ENCODE measurements around the gene CWC27.

The CWC27 gene

DNA sequence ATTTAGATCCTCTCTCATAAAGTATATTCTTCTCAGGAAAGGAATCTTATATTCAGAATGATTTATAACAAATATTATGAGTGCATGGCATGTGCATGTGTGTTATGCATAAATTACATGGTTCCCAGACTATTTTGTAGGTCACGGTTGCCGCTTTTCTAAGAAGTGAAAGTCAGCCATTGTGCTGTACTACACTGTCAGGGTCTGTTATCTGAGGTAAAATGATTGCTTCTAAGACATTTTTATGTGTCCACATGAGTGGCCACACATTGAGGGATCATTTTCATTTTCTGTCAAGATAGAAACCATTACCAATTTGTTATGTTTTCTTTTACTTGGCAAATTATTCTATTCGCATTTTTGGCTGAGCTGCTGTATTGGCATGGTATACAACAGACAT lies 210.8 kb downstream of the CWC27 start:
- DNase-seq (ENCODE audit: low spot score): no peak

DNA sequence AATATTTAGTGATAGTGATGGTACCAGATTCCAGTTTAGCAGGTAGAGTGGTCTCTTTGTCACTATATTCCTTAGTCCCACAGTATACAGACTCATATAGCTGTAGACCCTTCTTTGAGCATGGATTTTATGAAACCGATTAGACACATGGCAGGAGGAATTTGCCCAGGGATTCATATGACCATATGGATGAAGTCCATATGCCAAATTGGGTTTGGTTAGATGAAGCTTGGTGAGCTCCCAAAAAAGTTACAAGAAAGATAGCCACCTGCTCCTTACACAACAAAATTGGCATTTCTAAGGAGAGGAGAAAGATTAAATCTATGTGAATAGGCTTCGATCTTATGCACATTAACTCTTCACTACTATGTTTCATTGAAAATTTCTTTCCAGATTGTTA lies 211.4 kb downstream of the CWC27 start:
- no peak for DNase-seq (ENCODE audit: low spot score)

GRCh38 chr5:64987768-64988167 lies 219.0 kb downstream of the CWC27 start:
- DNase-seq (ENCODE audit: low spot score): no peak

DNA sequence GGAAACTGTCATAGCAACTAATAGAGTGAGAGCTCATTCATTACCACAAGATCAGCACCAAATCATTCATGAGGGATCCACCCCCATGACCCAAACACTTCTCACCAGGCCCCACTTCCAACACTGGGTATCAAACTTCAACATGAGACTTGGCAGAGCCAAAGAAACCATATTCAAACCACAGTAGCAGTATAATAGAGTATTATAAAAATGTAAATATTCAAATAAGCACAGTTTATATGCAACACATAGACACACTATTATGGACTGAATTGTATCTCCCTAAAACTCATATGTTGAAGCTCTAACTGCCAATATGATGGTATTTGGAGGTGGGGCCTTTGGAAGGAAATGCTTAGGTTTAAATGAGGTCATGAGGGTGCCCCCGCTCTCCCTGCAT lies 240.5 kb downstream of the CWC27 start:
- no peak for DNase-seq (ENCODE audit: low spot score)

DNA sequence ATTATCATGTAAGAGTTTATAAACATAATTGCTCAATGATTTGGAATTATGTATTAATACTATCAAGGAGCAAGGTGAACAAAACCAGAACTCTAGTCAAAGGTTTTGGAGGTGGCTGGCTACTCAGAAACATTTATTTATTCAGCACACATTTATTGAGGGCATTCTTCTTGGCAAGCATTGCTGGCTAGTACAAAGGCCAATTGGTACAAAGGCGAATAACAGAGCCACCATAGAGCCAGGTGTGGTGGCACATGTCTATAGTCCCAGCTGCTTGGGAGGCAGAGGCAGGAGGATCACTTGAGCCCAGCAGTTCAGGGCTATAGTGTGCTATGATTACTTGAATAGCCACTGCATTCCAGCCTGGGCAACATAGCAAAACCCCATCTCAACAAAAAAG lies 242.1 kb downstream of the CWC27 start:
- DNase-seq (ENCODE audit: low spot score): no peak

GRCh38 chr5:65012301-65012892 lies 243.7 kb downstream of the CWC27 start:
- no peak for DNase-seq (ENCODE audit: low spot score)

DNA sequence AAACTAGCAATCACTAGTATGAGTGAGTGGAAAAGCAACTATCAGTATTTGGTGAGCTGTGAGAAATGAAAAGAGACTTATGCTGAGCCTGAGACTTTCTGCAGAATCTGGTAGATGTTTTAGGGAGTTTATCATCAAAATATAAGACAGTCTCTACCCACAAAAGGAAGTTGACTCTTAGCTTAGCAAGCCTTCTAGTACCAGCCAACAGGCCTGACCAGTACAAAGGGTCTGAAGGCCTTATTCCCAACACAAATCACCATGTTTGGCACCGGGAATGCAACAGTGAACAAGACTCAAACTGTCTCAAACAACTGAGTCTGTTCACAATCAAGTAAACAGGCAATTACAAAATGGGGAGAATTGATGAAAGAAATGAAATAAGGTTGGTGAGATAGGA lies 244.4 kb downstream of the CWC27 start:
- DNase-seq (ENCODE audit: low spot score): no peak

GRCh38 chr5:65014769-65015168 lies 246.0 kb downstream of the CWC27 start:
- DNase-seq (ENCODE audit: low spot score): no peak

- DNase-seq (ENCODE audit: low spot score): no peak
Measured at GRCh38 chr5:65015767-65016166, 247.0 kb downstream of the CWC27 start.

- no peak for DNase-seq (ENCODE audit: low spot score)
Measured at GRCh38 chr5:65017636-65018035, 248.9 kb downstream of the CWC27 start.

DNA sequence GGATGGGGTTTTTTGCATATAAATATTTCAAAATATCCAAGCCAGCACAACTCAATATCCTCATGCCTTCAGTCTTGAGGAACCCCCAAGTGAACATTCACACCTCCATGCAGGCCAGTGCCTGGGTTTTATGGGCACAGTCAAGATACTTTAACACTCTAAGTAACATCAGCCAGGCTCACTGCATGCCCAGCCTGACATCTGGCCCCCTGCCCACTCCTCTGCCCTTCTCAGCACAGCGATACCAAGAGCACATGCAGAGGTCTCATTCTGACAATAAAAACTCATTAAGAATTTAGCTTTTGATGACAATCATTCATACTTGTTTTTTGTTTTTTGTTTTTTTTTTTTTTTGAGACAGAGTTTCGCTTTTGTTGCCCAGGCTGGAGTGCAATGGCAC lies 250.0 kb downstream of the CWC27 start:
- no peak for DNase-seq (ENCODE audit: low spot score)

- no peak for DNase-seq (ENCODE audit: low spot score)
Measured at GRCh38 chr5:65020492-65020891, 251.8 kb downstream of the CWC27 start.

- no peak for DNase-seq (ENCODE audit: low spot score)
Measured at GRCh38 chr5:65021527-65022226, 252.9 kb downstream of the CWC27 start.

- no peak for DNase-seq (ENCODE audit: low spot score)
Measured at GRCh38 chr5:65022932-65023331, 254.2 kb downstream of the CWC27 start.

DNA sequence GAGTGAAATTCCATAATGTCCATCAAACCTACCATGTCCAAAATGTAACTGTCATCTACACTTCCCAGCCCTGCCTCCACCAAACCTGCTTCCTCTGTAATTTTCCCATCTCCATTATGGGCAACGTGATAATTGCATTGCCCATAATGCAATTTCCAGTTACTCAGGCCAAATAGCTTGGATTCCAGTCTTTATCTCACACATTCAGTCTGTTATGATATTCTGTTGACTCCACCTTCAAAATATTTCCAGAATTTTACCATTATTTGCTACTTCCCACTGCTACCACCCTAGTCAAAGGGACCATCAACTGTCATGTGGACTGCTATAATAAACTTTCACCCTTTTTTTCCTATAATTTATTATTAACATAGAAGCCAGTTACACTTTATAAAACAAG lies 256.0 kb downstream of the CWC27 start:
- no peak for DNase-seq (ENCODE audit: low spot score)

DNA sequence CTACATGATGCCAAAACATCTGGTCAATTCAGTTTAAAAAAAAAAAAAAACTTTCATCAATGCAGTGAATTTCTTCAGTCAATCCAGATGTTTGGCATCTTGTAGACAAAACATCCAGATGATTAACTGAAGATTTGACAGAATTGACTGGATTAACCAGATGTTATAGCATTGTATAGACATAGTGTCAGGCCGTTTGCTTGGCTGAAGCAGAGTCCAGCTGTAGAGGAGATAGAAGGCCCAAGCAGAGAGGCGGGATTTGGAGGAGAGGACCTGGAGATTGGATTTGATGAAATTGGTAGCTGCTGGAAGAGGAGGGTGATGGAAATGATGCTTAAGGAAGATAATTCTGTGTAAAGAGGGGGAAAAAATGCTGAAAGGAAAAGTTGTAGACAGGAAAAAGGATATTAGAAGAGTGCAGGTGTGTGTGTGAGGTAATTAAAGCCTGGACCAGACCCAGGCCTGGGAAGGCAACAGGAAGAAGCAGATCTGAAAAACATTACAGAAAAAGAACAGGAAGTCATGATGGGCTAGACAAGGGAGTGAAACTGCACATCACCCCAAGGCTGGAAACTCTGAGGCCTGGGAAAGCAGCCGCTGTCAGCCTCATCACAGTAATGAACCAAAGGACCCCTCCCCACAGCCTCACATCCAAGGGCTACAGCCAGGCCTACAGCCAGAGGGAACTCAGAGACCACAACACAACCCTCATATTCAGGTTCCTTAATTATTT lies 258.3 kb downstream of the CWC27 start:
- DNase-seq (ENCODE audit: low spot score): no peak

DNA sequence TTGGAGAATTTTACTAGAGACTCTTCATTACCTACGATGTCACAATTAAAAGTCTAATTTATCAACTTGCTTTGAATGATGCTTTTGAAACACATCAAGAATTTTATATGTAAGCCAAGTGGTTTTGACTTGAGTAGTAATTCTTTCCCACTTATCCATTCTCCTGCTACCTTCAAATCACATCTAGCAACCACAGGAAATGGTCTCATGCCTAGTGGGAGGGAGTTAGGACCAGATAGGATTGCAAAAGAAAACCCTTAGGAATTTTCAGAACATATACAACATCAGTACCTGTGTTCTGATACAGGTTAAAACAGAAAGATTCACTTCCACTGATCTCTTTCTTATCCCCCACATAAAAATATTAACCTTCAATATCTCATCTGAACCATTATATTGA lies 260.4 kb downstream of the CWC27 start:
- DNase-seq (ENCODE audit: low spot score): no peak

GRCh38 chr5:65030056-65030455 lies 261.3 kb downstream of the CWC27 start:
- DNase-seq (ENCODE audit: low spot score): no peak

DNA sequence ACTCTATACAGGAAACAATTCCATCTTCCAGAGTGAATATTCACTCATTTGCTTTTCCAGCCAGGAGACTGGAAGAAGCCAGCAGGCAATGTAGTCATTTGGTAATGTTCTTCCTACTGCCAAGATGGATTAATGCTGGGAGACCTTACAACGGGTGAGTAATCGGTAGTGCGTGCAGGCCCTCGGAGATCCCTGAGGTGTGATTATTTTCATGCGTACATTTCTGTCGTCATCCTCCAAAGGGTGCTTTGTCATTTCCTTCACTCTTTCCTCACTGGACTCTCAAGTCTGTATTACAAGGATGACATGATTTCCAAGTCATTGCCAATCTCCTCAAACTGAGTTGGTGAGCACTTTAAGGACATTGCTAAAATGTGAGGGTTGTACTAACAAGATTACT lies 263.5 kb downstream of the CWC27 start:
- DNase-seq (ENCODE audit: low spot score): no peak

DNA sequence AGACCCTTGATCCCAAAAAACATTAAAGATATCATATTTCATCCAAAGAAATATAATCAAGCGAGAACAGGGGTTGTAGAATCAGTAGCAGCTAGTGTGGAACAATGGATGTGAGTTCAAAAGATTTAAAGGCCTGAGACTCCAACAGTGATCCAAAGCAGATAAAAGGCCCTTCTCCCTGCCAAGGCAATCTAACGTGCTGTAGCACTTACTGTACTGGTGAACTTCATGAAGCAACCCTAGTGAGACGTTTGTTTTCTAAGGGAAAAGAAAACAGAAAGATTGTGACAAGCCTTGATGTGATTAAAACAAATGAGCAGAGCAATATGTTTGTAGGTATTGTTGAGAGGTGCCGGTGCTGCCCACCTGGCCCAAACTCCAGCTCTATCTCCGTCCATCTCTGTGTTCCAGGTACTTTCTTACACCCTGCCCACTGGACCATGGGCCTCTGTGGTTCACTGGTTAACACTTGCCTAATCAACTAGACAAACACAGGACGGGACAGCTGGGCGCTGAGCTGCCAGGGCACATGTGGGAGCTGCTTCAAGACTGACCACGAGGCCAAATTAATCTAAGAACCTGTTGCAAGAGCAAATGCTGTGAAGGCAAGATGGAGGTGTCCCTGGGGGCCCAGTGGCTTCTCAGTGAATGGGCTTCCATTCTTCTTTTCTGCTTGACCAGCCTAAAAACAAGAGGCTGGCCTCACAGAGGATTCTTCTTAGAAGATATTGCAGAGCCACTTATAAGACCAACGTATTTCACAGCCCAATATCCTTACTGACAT lies 265.5 kb downstream of the CWC27 start:
- DNase-seq (ENCODE audit: low spot score): no peak

DNA sequence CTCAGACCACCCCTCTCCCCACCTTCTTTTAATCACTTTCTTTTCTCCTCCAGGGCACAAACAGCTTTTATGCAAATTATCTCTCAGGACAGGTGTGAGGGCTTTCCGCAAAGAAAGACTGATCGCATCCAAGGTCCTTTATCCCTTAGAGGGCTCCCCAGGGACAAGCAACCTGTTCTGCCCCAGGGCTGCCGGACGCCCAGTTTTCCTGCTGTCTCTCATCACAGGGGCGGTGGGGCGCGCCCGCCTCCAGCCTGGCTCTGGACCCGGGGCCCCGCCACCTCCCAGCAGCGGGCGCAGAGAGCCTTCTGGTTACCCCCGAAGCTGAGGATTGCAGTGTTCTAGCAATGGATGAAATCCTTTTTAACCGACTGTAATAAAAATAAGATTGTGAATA lies 266.1 kb downstream of the CWC27 start:
- DNase-seq (ENCODE audit: low spot score): no peak

Measured in hematopoietic multipotent progenitor cell treated with erythropoietin and hydrocortisone succinate and interleukin-3 and kit ligand, for 17 days (in vitro differentiated cells).